GM18507 (cell line): ENCODE measurements around the gene DNAH10.
A peak's percentile ranks its signal among the peaks of the same experiment; 100 is the strongest.

Experiments used
- DNase-seq: peaks from one replicate; pipeline ENCODE4 v3.0.0; 2011; ENCODE audit warnings: low read depth; ENCODE audit not compliant: insufficient read length; ENCODE audit errors: extremely low spot score
- FAIRE-seq: peaks from 2 replicates; lab custom pipeline; 2011; peaks lifted over from hg19 to GRCh38; lab: Jason Lieb, UNC

DNAH10 gene

GRCh38 chr12:123761841-123762714, at the start of gene DNAH10:
TSS of gene DNAH10 (plus strand) at chr12:123762301. CDS start at chr12:123762337, 36 bp downstream.
- peak; percentile 69 for FAIRE-seq
- DNase-seq: peak; percentile 42

- FAIRE-seq (no peak), DNase-seq (no peak)
Measured at GRCh38 chr12:123712780-123713319, 49.3 kb upstream of the DNAH10 start.

- FAIRE-seq (peak; percentile 48), DNase-seq (no peak)
Measured at GRCh38 chr12:123713398-123713797, 48.7 kb upstream of the DNAH10 start.

- DNase-seq: no peak
- peak; percentile 76 for FAIRE-seq
Measured at GRCh38 chr12:123713823-123714585, 48.1 kb upstream of the DNAH10 start.

- no peak for DNase-seq
- FAIRE-seq: peak; percentile 12
Measured at GRCh38 chr12:123715195-123715594, 46.9 kb upstream of the DNAH10 start.

- no peak for FAIRE-seq
- DNase-seq: no peak
Measured at GRCh38 chr12:123717350-123717749, 44.8 kb upstream of the DNAH10 start.

- no peak for DNase-seq
Measured at GRCh38 chr12:123720141-123720814, 41.8 kb upstream of the DNAH10 start.

GRCh38 chr12:123721245-123721644, 40.9 kb upstream of the DNAH10 start:
- FAIRE-seq (no peak), DNase-seq (no peak)

More at GRCh38 chr12:123720141-123720814, 41.8 kb upstream of the DNAH10 start:
- no peak for FAIRE-seq

GRCh38 chr12:123723011-123723410, 39.1 kb upstream of the DNAH10 start:
- FAIRE-seq (no peak), DNase-seq (no peak)

GRCh38 chr12:123723765-123724164, 38.3 kb upstream of the DNAH10 start:
- DNase-seq (no peak), FAIRE-seq (no peak)

- DNase-seq (no peak), FAIRE-seq (no peak)
Measured at GRCh38 chr12:123726244-123726643, 35.9 kb upstream of the DNAH10 start.

- DNase-seq (no peak), FAIRE-seq (no peak)
Measured at GRCh38 chr12:123726962-123727361, 35.1 kb upstream of the DNAH10 start.

GRCh38 chr12:123727878-123728277, 34.2 kb upstream of the DNAH10 start:
- FAIRE-seq: no peak
- DNase-seq: no peak

- DNase-seq (no peak), FAIRE-seq (no peak)
Measured at GRCh38 chr12:123731596-123731995, 30.5 kb upstream of the DNAH10 start.

- no peak for FAIRE-seq
Measured at GRCh38 chr12:123732251-123732650, 29.9 kb upstream of the DNAH10 start.

GRCh38 chr12:123733229-123733628, 28.9 kb upstream of the DNAH10 start:
- no peak for DNase-seq
- FAIRE-seq: no peak

More at GRCh38 chr12:123732251-123732650, 29.9 kb upstream of the DNAH10 start:
- DNase-seq: no peak

- DNase-seq: no peak
- no peak for FAIRE-seq
Measured at GRCh38 chr12:123734268-123734667, 27.8 kb upstream of the DNAH10 start.

- no peak for FAIRE-seq
- no peak for DNase-seq
Measured at GRCh38 chr12:123741937-123742572, 20.0 kb upstream of the DNAH10 start.

- FAIRE-seq: no peak
- no peak for DNase-seq
Measured at GRCh38 chr12:123743002-123743401, 19.1 kb upstream of the DNAH10 start.
